DND-41 (cell line): Measurements from ENCODE around the gene FAM217B.

Experiments
- CTCF ChIP-seq: IDR thresholded peaks from 2 replicates; pipeline ENCODE4 v1.5.1; 2012; ENCODE audit warnings: borderline replicate concordance, low read length, moderate library complexity, mild to moderate bottlenecking; ENCODE audit not compliant: poor library complexity, severe bottlenecking; ENCODE audit errors: extremely low read depth
- EZH2 ChIP-seq: IDR thresholded peaks from 3 replicates; pipeline ENCODE4 v1.6.1; 2012; ENCODE audit warnings: borderline replicate concordance, low read depth, mild to moderate bottlenecking, moderate library complexity, low read length, inconsistent platforms; ENCODE audit not compliant: severe bottlenecking

GRCh38 chr20:59895908-59896307 lies 44.3 kb upstream of the FAM217B start:
- no peak for TF ChIP-seq CTCF
- no peak for TF ChIP-seq EZH2
